Central memory CD8-positive, alpha-beta T cell (primary cell): ENCODE data around the gene MALSU1.

Experiments used
- ATAC-seq: fragments of 150-1000 bp; cut with Tn5 transposase; replicated peaks from 2 replicates; pipeline ENCODE4 v1.10.0; 2022; ENCODE audit warnings: mild to moderate bottlenecking, moderate FRiP score, moderate number of reproducible peaks; ENCODE audit not compliant: poor library complexity, severe bottlenecking; ENCODE audit errors: extremely low read depth
- DNase-seq, 2 donors: peaks; one replicate each; pipeline ENCODE4 v3.0.0; 2021; ENCODE audit warnings: low spot score in 2 of 2
- H3K27ac Mint-ChIP-seq: one replicate; pipeline ENCODE4 v1.8.0; 2022; ENCODE audit warnings: low read depth, mild to moderate bottlenecking, moderate library complexity, mixed read lengths
- H3K27me3 Mint-ChIP-seq: one replicate; pipeline ENCODE4 v1.8.0; 2022; ENCODE audit warnings: mixed read lengths
- H3K36me3 Mint-ChIP-seq: one replicate; pipeline ENCODE4 v1.8.0; 2022; ENCODE audit warnings: mild to moderate bottlenecking, moderate library complexity, mixed read lengths; ENCODE audit not compliant: insufficient read depth
- H3K4me1 Mint-ChIP-seq: one replicate; pipeline ENCODE4 v1.8.0; 2022; ENCODE audit warnings: mixed read lengths
- H3K4me3 Mint-ChIP-seq: one replicate; pipeline ENCODE4 v1.8.0; 2022; ENCODE audit warnings: mild to moderate bottlenecking, moderate library complexity, mixed read lengths
- H3K9me3 Mint-ChIP-seq: one replicate; pipeline ENCODE4 v1.8.0; 2022; ENCODE audit warnings: mixed read lengths

Gene MALSU1

GRCh38 chr7:23332910-23333612 is 33.9 kb downstream of the MALSU1 start:
- no peak for ATAC-seq

GRCh38 chr7:23333671-23334246 is 34.6 kb downstream of the MALSU1 start:
- ATAC-seq, result no peak
- Mint-ChIP-seq H3K4me1 (no peaks in the 10 kb centered on the region), H3K4me3 (no peak overlapping the region), H3K27ac (no peak overlapping the region), H3K9me3 (no peaks in the 10 kb centered on the region), H3K27me3 (peaks cover 31% of the 10 kb centered on the region), H3K36me3 (no peaks in the 10 kb centered on the region)
- DNase-seq, result no peak

More at GRCh38 chr7:23332910-23333612, 33.9 kb downstream of the MALSU1 start:
- Mint-ChIP-seq H3K27ac (no peak overlapping the region), H3K4me3 (no peak overlapping the region), H3K4me1 (no peaks in the 10 kb centered on the region), H3K9me3 (no peaks in the 10 kb centered on the region), H3K27me3 (peaks cover 29% of the 10 kb centered on the region), H3K36me3 (no peaks in the 10 kb centered on the region)
- no peak for DNase-seq

GRCh38 chr7:23334482-23335056 is 35.4 kb downstream of the MALSU1 start:
- no peak for ATAC-seq
- Mint-ChIP-seq H3K27ac (no peak overlapping the region), H3K4me3 (no peak overlapping the region), H3K36me3 (no peaks in the 10 kb centered on the region), H3K9me3 (no peaks in the 10 kb centered on the region), H3K27me3 (peaks cover 31% of the 10 kb centered on the region), H3K4me1 (no peaks in the 10 kb centered on the region)
- DNase-seq, result no peak

- no peak for DNase-seq
- no peaks in the 10 kb centered on the region for H3K9me3 Mint-ChIP-seq
- H3K27ac Mint-ChIP-seq, result no peak overlapping the region
- no peak for ATAC-seq
- no peaks in the 10 kb centered on the region for H3K36me3 Mint-ChIP-seq
- H3K4me3 Mint-ChIP-seq, result no peak overlapping the region
- H3K4me1 Mint-ChIP-seq, result no peaks in the 10 kb centered on the region
- H3K27me3 Mint-ChIP-seq, result peaks cover 31% of the 10 kb centered on the region
Observed at GRCh38 chr7:23335136-23335535, 36.0 kb downstream of the MALSU1 start.

GRCh38 chr7:23335621-23336020 is 36.5 kb downstream of the MALSU1 start:
- ATAC-seq, result no peak
- no peak for DNase-seq
- Mint-ChIP-seq H3K4me1 (no peaks in the 10 kb centered on the region), H3K36me3 (no peaks in the 10 kb centered on the region), H3K27ac (no peak overlapping the region), H3K27me3 (peaks cover 31% of the 10 kb centered on the region), H3K4me3 (no peak overlapping the region), H3K9me3 (no peaks in the 10 kb centered on the region)

DNA sequence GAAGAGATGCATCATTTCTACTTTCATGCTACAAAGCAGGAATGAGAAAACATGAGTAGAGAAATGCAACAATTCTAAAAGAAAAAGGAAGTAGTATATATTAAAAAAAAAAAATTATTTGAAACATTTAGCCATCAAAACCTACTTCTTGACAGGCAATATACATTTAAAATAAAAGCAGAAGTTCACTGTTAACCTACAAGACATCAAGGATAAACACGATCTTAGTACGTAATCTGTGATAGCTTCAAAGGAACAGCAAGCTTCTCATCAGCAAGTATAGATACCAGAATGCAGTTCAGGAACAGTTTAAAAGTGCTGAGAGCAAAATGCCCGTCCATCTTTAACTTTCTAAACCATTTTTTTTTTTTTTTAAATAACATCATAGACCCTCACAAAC is 36.9 kb downstream of the MALSU1 start:
- H3K4me3 Mint-ChIP-seq, result no peak overlapping the region
- H3K27ac Mint-ChIP-seq, result no peak overlapping the region
- DNase-seq (no peak), ATAC-seq (no peak)
- peaks cover 31% of the 10 kb centered on the region for H3K27me3 Mint-ChIP-seq
- no peaks in the 10 kb centered on the region for H3K36me3 Mint-ChIP-seq
- H3K4me1 Mint-ChIP-seq, result no peaks in the 10 kb centered on the region
- H3K9me3 Mint-ChIP-seq, result no peaks in the 10 kb centered on the region

- ATAC-seq (no peak), DNase-seq (no peak)
- Mint-ChIP-seq H3K36me3 (no peaks in the 10 kb centered on the region), H3K27me3 (peaks cover 31% of the 10 kb centered on the region), H3K4me1 (no peaks in the 10 kb centered on the region), H3K27ac (no peak overlapping the region), H3K4me3 (no peak overlapping the region), H3K9me3 (no peaks in the 10 kb centered on the region)
Observed at GRCh38 chr7:23336799-23337283, 37.7 kb downstream of the MALSU1 start.

DNA sequence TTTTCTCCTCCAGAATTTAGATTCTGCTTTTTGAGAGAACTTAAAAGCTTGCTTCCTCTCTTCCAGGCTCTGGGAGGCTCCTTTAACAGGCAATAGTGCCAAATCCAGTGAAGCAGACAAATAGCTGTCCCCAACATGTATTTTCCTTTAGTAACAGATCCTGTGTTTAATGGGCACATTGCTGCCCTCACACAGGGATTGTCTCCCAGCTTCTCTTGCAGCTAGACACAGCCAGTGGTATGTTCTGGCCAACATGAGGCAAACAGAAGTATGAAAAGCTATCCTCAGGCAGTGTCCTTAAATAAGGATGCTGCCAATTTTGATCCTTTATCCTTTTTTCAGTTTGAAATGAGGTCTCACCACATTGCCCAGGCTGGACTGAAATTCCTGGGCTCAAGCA is 38.2 kb downstream of the MALSU1 start:
- no peak overlapping the region for H3K4me3 Mint-ChIP-seq
- no peaks in the 10 kb centered on the region for H3K4me1 Mint-ChIP-seq
- no peaks in the 10 kb centered on the region for H3K36me3 Mint-ChIP-seq
- DNase-seq (no peak), ATAC-seq (no peak)
- H3K27me3 Mint-ChIP-seq, result peaks cover 31% of the 10 kb centered on the region
- no peaks in the 10 kb centered on the region for H3K9me3 Mint-ChIP-seq
- H3K27ac Mint-ChIP-seq, result no peak overlapping the region

DNA sequence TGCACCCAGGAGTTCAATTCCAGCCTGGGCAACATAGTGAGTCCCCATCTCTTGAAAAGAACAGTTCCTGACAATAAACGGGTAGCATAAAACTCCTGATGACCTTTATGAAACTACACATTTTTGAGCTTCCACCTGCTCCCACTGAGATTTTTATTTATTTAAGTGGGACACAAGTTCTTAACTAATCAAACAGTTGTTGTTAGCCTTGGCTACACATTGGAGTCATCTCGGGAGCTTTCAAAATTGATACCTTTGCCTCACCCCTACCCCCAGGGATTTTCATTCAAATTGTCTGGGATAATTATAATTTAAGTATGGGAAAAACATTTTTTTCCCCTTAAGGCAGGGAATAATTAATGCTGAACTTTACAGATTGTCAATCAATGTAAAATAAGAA is 39.3 kb downstream of the MALSU1 start:
- no peak for ATAC-seq

GRCh38 chr7:23338863-23339262 is 39.7 kb downstream of the MALSU1 start:
- H3K4me1 Mint-ChIP-seq, result no peaks in the 10 kb centered on the region
- H3K4me3 Mint-ChIP-seq, result no peak overlapping the region
- DNase-seq (no peak), ATAC-seq (no peak)
- H3K36me3 Mint-ChIP-seq, result no peaks in the 10 kb centered on the region
- peaks cover 31% of the 10 kb centered on the region for H3K27me3 Mint-ChIP-seq
- no peaks in the 10 kb centered on the region for H3K9me3 Mint-ChIP-seq
- H3K27ac Mint-ChIP-seq, result no peak overlapping the region

More for the DNA sequence above, 39.3 kb downstream of the MALSU1 start:
- no peaks in the 10 kb centered on the region for H3K4me1 Mint-ChIP-seq
- H3K9me3 Mint-ChIP-seq, result no peaks in the 10 kb centered on the region
- no peak for DNase-seq
- no peak overlapping the region for H3K4me3 Mint-ChIP-seq
- no peaks in the 10 kb centered on the region for H3K36me3 Mint-ChIP-seq
- H3K27ac Mint-ChIP-seq, result no peak overlapping the region
- H3K27me3 Mint-ChIP-seq, result peaks cover 31% of the 10 kb centered on the region

- Mint-ChIP-seq H3K27me3 (peaks cover 12% of the 10 kb centered on the region), H3K4me3 (no peak overlapping the region), H3K9me3 (no peaks in the 10 kb centered on the region), H3K27ac (no peak overlapping the region), H3K36me3 (peaks cover 4% of the 10 kb centered on the region), H3K4me1 (peaks cover 14% of the 10 kb centered on the region)
- no peak for DNase-seq
- no peak for ATAC-seq
Observed at GRCh38 chr7:23341846-23342598, 42.9 kb downstream of the MALSU1 start.

GRCh38 chr7:23343102-23343501 is 44.0 kb downstream of the MALSU1 start:
- Mint-ChIP-seq H3K4me1 (peaks cover 17% of the 10 kb centered on the region), H3K27me3 (peaks cover 2% of the 10 kb centered on the region), H3K4me3 (no peak overlapping the region), H3K27ac (no peak overlapping the region), H3K36me3 (peaks cover 4% of the 10 kb centered on the region), H3K9me3 (no peaks in the 10 kb centered on the region)
- DNase-seq (no peak), ATAC-seq (no peak)
